Suprapubic skin (tissue), 3 donors: ENCODE data around the gene ZBTB4.

Source experiments
- CTCF ChIP-seq, 2 donors: fragments of 200-600 bp in 1 of 2; fragments of 450-650 bp in 1 of 2; sonication (generic) in 1 of 2; IDR thresholded peaks; one replicate each; pipeline ENCODE4 v1.5.1; 2016 to 2019; ENCODE audit warnings: antibody characterized with exemption in 2 of 2, mild to moderate bottlenecking in 1 of 2, moderate library complexity in 1 of 2
- EP300 ChIP-seq: sonication (generic); formaldehyde crosslinking; IDR thresholded peaks from one replicate; pipeline ENCODE4 v1.6.1; 2017; ENCODE audit warnings: antibody characterized with exemption
- POLR2A ChIP-seq, 2 donors: fragments of 450-650 bp; IDR thresholded peaks; one replicate each; pipeline ENCODE4 v1.6.1; 2017; ENCODE audit warnings: antibody characterized with exemption in 2 of 2, mild to moderate bottlenecking in 2 of 2, moderate library complexity in 2 of 2

DNA sequence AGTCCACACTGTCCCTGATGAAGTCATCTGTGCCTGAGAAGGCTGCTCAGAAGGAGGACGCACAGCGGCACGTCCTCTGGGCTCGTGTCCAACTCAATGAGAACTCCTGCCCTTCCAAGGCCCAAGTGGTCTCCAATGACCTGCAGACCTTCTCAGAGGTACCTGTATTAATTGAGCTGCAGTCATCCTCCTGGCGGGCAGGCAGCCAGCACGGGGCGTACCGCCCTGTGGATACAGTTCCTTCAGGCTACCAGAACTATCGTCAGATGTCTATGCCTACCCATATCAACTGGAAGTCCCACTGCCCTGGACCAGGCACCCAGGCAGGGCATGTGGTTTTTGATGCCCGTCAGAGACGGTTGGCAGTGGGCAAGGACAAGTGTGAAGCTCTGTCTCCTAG, 47.1 kb downstream of the ZBTB4 start:
- TF ChIP-seq CTCF (IDR thresholded peaks at IDR 0.05) (no peak), EP300 (no peak), POLR2A (IDR thresholded peaks at IDR 0.05) (no peak)
